Stimulated activated CD8-positive, alpha-beta memory T cell treated with anti-CD3 and anti-CD28 coated beads, Interleukin-4, amount 100 ng/mL, for 24 hours (primary cell): ENCODE data around the gene IHH.

ENCODE experiments used
- DNase-seq: peaks from one replicate; pipeline ENCODE4 v3.0.0-alpha.2; 2020; ENCODE audit warnings: low read depth

Gene IHH

GRCh38 chr2:219076253-219076652 lies 15.5 kb upstream of the IHH start:
- DNase-seq: no peak

- no peak for DNase-seq
These were observed 12.8 kb upstream of the IHH start for GRCh38 chr2:219073413-219074129.

- DNase-seq: no peak
These were observed 12.1 kb upstream of the IHH start for GRCh38 chr2:219072741-219073250.

GRCh38 chr2:219071131-219071816 lies 10.6 kb upstream of the IHH start:
- no peak for DNase-seq

- no peak for DNase-seq
These were observed 4.8 kb upstream of the IHH start for GRCh38 chr2:219065484-219065883.

- no peak for DNase-seq
These were observed 1.4 kb upstream of the IHH start for GRCh38 chr2:219062081-219062480.

- DNase-seq: no peak
These were observed 717 bp downstream of the IHH start for GRCh38 chr2:219059725-219060682.

- DNase-seq: no peak
These were observed 1.4 kb downstream of the IHH start for GRCh38 chr2:219059375-219059724.

GRCh38 chr2:219058541-219059374 lies 2.0 kb downstream of the IHH start:
- no peak for DNase-seq

- peak; percentile 70 for DNase-seq
These were observed 2.8 kb downstream of the IHH start for GRCh38 chr2:219057709-219058540.

GRCh38 chr2:219056896-219057708 lies 3.6 kb downstream of the IHH start:
- no peak for DNase-seq

- no peak for DNase-seq
These were observed 4.4 kb downstream of the IHH start for GRCh38 chr2:219056176-219056895.

GRCh38 chr2:219054956-219055903 lies 5.5 kb downstream of the IHH start:
- DNase-seq: no peak

GRCh38 chr2:219049282-219049681 lies 11.4 kb downstream of the IHH start:
- no peak for DNase-seq

GRCh38 chr2:219045937-219046550 lies 14.7 kb downstream of the IHH start:
- DNase-seq: no peak

GRCh38 chr2:219042750-219043149 lies 18.0 kb downstream of the IHH start:
- no peak for DNase-seq

GRCh38 chr2:219042157-219042556 lies 18.6 kb downstream of the IHH start:
- no peak for DNase-seq
